GM19351 (cell line): ENCODE results near the gene ATP6V1D.
"Not testable (repeated sequence)": the region's sequence is repeated elsewhere in the genome, so short reads cannot be mapped to it uniquely, and the experiment has no call there.

Experiments
- ATAC-seq: cut with Tn5 transposase; IDR thresholded peaks from one replicate; pipeline ENCODE4 v1.9.1; 2021; ENCODE audit warnings: mild to moderate bottlenecking, moderate library complexity; ENCODE audit not compliant: unreplicated experiment

ATP6V1D gene

DNA sequence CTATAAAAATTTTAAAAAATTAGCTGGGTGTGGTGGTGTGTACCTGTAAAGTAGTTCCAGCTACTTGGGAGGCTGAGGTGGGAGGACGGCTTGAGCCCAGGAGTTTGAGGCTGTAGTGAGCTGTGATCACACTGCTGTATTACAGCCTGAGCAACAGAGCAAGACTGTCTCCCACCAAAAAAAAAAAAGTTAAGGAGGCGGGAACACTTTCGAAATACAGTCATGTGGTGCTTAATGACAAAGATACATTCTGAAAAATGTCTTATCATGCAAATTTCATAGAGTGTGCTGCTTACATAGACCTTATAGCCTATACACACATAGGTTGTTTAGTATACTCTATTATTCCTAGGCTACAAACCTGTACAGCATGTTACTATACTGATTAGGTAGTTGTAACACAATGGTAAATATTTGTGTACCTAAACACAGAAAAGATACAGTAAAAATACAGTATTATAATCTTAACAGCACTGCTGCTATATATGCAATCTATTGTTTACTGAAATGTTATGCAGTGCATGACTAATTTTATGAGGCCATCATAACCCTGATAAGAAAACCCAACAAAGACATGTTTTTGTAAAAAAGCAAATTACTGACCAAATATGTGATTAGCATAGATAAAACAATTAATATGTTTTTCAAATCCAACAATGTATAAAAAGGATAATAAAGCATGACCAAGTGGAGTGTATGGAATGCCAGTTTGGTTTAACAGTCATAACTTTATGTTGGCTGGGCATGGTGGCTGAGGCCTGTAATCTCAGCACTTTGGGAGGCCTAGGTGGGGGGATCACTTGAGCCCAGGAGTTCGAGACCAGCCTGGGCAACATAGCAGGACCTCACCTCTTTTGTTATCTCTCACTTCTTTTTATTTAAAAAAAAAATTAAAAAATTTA, 11.9 kb upstream of the ATP6V1D start:
- ATAC-seq = no peak

DNA sequence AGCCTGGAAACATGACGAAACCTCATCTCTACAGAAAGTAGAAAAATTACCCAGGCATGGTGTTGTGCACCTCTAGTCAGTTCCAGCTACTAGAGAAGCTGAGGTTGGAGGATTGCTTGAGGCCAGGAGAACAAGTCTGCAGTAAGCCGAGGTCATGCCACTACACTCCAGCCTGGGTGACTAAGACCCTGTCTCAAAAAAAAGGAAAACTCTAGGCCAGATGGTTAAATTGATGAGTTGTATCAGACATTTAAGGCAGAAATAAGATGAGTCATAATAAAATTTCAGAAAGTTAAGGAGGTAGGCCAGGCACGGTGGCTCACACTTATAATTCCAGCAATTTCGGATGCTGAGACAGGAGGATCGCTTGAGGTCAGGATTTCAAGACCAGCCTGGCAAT, 11.2 kb upstream of the ATP6V1D start:
- ATAC-seq = no peak

DNA sequence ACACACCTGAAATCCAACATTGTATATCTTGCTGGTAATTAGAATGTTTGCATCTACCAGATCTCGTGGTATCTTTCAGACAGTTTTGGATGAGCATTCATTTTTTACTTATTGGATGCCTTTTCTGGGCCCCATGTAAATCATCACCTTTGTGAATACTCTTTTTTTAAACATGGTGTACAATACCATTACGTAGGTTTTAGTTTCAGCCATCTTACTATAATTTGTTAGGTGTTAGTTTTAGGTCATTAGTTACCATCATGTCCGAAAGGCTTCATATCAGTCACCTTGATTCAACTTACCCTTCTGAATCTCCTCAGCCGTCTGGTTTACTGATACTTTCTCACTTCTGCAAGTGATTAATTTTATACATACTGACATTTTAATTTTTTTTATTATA, 5.9 kb upstream of the ATP6V1D start:
- ATAC-seq = no peak

DNA sequence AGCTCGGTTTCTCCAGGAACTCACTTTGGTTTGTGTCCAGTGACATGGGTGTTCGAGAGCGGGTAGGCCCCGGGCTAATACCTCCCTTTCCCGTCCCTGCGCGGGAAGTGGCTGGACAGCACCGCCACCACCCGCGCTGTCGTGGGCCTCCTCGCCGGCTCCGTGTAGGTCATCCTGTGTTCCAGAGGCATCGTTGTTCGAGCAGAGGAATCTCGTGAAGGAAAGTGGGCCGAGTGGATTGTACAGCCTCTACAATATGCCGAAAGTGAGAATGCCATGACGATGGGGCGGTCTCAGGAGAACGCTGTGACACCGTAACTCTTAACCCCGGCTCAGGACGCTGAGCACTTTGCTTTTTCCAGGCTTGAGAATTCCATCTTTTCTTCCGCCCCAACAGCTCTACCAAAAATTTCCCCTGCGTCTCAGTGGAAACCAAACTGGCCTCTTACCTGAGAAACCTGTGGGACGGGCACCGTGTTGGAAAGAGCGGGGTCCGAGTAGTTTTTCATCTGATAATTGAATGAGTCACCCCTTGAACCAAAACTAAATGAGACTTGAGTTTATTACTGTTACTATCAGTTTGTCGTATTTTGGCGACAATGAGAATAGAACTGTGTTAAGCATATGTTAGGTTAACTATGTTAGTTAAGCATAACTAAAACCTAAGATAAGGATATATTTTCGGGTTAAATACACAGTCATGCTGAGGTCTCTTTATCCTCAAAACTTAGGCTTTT, 1.0 kb upstream of the ATP6V1D start:
- ATAC-seq = peak; percentile 23

DNA sequence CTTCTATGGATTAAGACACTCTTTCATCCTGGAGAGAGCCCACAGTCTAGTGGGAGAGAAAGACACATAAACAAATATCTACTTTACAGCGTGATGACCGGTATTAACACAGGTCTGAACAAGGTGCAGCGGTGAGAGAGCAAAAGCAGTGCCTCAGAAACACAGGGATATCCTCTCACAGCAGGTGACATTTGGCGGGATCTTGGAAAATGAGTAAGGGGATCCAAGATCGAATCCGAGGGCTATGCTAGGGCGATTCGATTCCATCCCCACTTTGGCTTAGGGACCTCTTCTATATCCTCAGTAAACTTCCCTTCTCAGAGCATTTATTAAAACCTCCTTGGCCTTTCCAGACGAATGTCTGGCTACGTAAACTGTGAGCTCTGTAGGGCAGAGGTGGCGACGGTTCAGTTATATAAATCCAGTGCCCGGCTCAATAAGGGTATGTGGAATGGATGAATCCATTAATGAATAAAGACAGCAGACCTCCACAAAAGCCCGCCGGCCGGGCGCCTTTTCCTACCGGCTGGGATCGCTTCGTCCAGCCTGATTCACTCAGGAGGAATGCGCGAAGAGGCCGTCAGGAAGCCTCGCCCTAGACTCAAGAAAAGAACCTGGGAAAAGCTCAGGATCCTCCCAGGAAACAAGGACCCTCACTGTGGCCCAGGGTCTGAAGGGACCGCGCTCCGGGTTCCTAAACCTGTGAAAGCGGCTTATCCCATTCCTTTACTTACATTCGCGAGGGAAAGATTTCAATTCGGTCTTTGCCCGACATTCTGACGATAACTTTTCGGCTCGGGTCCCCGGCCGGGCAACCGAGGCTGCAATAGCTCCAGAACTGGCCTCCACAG, 455 bp downstream of the ATP6V1D start:
- no peak for ATAC-seq

DNA sequence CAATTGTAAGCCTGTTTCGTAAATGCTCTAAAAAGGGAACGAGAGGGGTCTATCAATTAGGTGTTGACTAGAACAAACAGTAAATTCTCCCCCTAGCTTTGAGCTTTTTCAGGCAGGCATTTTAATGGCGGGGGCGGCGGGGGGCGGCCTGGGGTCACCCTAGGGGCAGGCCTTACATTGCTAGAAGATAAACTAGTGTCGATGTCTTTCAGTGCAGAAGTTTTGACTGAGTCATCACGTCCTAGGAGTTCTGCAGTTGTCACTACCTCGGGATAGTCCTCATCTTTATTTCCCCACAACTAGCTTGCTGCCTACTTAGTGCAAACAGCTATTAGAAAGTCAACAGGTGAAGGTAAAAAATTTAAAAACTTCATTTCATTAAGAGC, 1.6 kb downstream of the ATP6V1D start:
- no peak for ATAC-seq

DNA sequence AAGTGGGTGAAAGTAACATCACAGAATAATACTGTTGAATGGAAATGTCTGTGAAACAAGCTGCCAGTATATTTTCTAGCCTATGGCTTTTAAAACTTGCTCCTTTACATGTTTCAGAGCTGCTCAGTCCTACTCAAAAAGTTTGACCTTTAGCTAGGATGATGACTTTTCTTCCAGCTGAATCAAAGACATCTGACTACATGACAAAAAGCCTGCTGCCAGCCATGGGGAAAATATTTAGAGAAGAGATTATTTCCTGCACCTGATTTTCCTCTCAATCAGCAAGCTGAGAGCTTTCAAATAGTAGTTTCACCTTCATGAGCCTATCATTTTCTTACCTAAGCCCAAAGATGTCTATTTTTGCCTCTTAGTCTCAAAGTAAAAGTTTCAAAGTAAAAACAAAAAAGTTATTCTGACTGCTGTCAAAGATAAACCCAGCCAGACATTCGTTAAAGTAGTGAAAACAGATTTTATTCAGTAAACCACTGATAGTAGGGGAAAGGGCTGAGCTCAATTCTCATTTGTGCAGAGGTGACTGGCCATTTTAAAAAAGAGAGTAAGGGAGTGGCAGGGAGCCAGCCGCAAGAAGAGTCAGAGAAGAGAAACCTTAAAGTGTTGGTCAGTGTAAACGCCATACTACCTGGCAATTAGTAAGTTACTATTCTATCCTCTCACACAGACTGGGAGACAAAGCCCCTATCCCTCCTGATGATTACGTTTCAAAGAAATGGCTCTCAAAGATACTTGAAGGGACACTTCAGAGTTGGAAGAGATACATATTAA, 2.2 kb downstream of the ATP6V1D start:
- ATAC-seq = no peak

DNA sequence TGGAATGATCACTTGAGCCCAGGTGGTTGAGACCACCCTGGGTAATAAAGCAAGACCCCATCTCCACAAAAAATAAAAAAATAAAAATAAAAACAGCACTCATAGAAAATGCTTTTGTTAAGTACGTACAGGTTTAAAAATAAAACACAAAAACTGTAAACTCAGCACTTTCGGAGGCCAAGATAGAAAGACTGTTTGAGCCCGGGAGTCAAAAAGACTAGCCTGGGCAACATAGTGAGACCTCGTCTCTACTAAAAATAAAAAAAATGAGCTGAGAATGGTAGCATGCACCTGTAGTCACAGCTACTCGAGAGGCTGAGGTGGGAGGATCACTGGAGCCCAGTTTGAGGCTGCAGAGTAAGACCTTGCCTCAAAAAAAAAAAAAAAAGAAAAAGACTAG, 7.5 kb downstream of the ATP6V1D start:
- no peak for ATAC-seq

DNA sequence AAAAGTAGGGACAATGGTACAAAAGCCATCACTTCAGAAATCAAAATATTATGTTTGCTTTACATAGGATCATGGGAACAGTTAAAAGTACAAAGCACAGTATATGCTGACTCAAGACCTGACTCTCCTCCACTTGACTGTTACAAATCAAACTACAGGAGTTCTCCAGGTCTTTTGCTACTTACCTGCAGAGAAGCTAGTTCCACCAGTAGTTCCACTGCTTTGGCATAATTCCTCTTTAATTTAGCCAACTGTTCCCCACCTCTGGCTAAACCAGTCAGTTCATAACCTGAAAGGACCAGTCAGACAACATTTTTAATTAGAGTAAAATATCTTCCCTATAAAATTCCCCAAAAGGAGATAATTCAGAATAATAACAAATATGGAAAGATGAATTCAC, 14.0 kb downstream of the ATP6V1D start:
- ATAC-seq = no peak

DNA sequence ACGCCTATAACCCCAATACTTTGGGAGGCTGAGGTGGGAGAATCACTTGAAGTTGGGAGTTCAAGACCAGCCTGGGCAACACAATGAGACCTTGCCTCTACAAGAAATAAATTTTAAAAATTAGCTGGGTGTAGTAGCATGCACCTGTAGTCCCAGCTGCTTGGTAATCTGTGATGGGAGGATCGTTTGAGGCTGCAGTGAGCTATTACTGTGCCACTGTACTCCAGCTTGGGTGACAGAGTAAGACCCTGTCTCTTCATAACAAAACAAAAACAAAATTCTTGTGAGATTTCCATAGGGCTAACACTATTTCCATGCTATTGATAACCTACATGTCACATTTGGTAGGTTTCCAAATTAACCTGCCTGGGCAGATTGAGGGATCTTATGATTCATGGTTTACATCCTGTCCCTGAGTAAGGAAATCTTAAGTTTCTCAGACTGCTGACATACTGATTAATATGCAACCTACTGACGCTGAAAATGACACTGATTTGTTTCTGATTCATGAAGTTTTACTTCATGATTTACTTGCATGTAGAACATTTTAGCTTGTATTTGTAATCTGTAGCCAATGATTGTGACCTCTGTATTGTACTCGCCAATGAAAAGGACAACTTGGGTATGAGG, 15.9 kb downstream of the ATP6V1D start:
- no peak for ATAC-seq

DNA sequence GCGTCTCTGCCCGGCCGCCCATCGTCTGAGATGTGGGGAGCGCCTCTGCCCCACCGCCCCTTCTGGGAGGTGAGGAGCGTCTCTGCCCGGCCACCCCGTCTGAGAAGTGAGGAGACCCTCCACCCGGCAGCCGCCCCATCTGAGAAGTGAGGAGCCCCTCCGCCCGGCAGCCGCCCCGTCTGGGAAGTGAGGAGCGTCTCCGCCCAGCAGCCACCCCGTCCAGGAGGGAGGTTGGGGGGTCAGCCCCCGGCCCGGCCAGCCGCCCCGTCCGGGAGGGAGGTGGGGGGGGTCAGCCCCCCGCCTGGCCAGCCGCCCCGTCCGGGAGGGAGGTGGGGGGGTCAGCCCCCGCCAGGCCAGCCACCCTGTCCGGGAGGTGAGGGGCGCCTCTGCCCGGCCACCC, 18.4 kb downstream of the ATP6V1D start:
- ATAC-seq = not testable (repeated sequence)

DNA sequence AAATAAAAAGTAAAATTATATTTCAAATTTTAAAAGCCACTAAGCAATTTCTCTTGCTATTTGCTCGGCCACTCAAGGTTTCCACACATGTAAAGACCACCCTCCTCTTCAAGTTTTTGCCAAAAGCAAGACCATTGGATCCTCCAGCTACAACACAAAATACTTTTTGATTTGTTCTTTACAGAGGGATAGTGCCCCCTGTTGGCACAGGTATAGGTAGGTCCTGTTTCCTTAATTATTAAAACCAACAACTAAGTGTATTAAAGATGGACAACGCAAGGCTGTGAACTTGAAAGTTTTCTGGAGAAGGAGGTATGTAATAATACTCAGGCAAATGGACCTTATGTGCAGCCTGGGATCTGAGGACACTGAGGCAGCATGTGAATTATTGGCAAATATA, 23.8 kb downstream of the ATP6V1D start:
- no peak for ATAC-seq

DNA sequence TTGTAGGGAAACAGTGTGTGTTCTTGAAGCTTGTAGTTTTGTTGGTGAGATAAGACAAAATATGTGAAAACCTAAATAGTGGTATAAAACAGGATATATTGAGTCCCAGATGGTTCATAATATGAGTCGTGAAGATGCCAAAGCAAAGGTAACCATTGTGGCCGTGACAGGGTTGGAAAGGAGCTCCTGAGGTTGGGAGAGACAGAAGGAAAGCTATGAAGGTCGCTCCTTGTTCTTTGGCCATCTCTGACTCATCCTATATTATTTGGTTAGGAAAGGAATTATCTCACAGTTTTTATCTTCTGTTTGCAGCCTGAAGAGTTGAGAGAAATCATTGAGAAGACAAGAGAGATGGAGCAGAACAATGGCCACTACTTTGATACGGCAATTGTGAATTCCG, 27.1 kb downstream of the ATP6V1D start:
- no peak for ATAC-seq

DNA sequence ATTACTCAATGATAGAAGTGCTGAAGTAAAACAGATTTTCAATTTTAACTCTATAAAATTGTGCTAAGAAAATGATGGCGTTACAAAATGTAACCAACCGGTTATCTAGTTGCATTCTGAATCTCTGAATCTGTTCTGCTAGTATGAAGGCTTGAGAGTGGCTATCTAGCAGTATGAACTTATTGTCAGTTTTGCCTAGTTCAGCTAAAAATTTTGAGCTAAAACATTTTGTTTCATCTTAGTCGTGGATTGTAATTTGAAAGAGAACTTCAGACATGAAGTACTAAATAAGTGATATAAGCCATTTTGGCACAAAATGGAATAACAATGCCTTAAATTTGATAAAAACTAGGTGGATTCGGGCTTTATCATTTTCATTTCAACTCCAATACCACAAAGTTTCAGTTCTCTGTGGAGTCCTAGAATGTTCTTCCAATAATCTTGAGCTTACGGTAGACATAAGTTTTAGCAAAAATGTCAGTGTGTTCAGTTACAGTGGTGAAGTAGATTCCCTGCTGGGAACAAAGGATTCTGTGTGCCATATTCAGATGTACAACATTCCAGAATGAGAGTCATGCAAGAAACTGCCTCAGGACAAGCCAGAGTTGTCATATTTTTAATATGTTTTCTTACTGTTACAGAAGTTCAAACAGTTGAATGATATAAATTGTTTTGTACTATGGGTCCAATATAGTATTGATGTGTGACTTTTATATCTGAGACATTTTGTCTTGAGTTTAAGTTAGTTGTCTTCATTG, 28.1 kb downstream of the ATP6V1D start:
- no peak for ATAC-seq

DNA sequence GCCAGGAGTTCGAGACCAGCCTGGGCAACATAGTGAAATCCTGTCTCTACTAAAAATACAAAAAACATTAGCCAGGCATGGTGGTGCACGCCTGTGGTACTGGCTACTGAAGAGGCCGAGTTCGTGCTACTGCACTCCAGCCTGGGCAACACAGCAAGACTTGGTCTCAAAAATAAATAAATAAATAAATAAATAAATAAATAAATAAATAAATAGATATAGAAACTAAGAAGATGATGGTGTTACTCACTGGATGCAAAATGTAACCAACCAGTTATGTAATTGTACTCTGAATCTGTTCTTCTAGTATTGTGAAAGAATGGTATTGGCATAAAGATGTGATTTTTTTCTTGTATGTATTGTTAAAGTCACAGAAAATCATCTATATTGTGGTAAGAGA, 29.9 kb downstream of the ATP6V1D start:
- ATAC-seq = not testable (repeated sequence)

DNA sequence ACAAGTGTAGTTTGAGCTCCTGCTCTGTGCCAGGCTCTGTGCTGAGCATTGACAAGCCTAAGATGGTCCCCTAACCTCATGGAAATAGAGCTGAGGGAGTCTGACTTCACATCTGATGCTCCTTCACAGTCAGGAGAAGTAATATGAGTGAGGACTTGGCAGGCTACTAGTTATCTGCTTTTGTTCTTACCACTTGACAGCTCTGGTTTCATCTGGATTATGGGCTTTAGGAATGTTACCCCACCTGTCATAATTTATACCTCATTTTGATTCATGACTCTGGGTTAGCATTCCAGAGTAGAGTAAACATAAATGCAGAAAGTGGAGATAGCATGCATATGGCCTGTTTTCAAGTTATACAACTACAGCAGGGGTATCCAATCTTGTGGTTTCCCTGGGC, 40.5 kb downstream of the ATP6V1D start:
- ATAC-seq = no peak

DNA sequence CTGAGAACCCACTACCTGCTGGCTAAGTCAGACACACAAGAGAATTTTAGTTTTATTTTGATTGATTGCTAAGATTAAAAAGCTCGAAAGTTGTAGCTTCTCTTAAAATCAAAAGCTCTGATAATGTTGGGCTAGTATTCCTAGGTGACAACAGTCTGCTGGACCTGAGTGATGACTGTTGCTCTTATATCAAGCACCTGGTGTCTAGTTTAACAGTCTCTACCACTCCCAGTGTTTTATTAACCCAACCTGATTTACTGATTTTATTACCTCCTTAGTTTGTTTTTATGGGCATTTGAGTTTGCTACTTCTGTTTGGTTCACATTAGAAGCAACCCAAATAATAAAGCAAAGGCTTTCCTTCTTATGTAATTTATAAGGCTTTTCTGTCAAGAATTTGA, 41.8 kb downstream of the ATP6V1D start:
- no peak for ATAC-seq

DNA sequence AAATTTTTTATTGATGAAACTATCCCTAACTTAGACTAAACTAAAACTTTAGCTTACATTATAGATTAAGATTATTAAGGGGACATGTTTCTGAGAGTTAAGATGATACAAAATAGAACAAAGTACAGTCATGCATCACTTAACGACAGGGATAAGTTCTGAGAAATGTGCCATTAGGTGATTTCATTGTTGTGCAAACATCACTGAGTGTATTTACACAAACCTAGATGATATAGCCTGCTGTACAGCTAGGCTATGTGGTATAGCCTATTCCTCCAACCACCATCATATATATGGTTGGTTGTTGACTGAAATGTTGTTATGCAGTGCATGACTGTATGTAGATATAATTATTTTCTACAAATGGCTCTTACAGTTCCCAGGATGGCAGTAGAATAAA, 46.5 kb downstream of the ATP6V1D start:
- no peak for ATAC-seq

DNA sequence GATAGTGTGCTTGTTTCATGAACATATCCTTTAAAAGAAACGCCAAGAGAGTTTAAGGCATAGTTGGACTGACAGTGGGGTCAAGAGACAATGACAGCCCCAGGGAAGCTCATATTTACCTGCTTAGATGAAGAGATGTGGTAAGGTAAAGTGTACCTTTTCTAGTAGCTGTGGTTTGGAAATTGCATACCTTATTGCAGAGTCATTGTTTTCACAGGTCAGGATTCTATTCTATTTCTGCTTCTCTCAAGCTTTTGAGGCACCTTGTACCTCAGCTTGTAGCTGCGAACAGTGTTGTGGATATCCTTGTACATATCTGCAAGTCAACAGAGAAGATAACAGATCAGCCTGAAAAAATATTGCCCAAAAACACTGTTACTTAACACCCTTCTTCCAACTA, 47.7 kb downstream of the ATP6V1D start:
- no peak for ATAC-seq
